ENCODE results near the gene ARL16. TPM values are rescaled to one million over a fixed set of nuclear protein-coding genes. Genes with fewer than 3 reads are reported as not detected.

The ARL16 gene
- total RNA-seq, 1 donor from 2014 or later: 46.3 TPM

DNA sequence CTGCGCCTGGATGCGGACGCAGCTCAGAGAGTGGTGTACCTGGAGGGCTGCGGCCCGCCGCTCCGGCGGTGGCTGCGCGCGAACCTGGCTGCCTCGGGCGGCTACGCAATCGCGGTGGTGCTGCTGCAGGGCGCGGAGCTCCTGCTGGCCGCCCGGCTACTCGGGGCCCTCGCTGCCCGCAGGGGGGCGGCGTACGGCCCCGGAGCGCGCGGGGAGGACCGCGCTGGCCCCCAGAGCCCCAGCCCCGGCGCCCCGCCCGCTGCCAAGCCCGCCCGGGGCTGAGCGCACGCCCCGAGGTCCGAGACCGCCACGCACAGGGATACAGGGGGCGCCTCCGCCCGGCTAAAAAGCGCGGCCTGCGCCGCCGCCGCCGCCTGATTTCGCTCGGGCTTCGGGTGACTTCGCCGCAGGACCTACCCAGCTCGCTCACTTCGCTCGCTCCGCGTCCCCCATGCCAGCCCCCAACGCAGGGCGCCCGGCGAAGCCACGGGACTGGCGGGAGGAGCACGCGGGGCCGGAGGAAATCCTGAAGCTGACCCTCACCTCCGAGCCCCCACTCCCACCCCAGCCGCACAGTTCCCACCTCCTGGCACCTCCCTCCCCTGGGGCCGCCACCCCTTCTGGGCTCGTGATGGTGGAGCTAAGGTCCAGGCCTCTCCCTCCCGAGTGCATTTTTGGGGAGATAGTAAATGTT is 35.4 kb downstream of the ARL16 start:
- TF ChIP-seq, protein P1, sequence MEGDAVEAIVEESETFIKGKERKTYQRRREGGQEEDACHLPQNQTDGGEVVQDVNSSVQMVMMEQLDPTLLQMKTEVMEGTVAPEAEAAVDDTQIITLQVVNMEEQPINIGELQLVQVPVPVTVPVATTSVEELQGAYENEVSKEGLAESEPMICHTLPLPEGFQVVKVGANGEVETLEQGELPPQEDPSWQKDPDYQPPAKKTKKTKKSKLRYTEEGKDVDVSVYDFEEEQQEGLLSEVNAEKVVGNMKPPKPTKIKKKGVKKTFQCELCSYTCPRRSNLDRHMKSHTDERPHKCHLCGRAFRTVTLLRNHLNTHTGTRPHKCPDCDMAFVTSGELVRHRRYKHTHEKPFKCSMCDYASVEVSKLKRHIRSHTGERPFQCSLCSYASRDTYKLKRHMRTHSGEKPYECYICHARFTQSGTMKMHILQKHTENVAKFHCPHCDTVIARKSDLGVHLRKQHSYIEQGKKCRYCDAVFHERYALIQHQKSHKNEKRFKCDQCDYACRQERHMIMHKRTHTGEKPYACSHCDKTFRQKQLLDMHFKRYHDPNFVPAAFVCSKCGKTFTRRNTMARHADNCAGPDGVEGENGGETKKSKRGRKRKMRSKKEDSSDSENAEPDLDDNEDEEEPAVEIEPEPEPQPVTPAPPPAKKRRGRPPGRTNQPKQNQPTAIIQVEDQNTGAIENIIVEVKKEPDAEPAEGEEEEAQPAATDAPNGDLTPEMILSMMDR (IDR thresholded peaks at IDR 0.05): no peak
- H3K36me3 Mint-ChIP-seq (ENCODE audit: unreplicated experiment): no peaks in the 10 kb centered on the region
- no peaks in the 10 kb centered on the region for H3K9me3 Mint-ChIP-seq (ENCODE audit: unreplicated experiment)
- no peak for DNase-seq (ENCODE audit: extremely low spot score, unreplicated experiment)
- H3K27ac Mint-ChIP-seq (ENCODE audit: unreplicated experiment): no peak overlapping the region
- peaks cover 9% of the 10 kb centered on the region for H3K4me1 Mint-ChIP-seq (ENCODE audit: unreplicated experiment)
- no peak overlapping the region for H3K4me3 Mint-ChIP-seq (ENCODE audit: unreplicated experiment)
- H3K27me3 Mint-ChIP-seq (ENCODE audit: unreplicated experiment): no peaks in the 10 kb centered on the region

DNA sequence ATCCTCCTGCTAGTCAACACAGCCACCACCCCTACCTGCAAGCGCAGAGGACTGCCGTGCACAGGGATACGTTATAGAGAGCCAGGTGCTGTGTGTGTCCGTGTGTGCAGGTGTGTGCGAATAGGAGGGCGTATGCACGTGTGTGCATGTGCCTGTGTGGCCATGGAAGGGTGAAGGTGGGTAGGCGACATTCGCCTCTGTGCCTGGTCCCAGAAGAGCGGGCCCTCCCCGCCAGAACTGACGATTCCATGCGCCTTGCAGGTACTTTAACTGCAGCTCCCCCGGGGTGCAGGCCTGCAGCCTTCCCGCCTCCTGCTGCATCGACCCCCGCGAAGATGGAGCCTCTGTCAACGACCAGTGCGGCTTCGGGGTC is 36.0 kb downstream of the ARL16 start:
- Mint-ChIP-seq H3K4me3 (ENCODE audit: unreplicated experiment) (no peak overlapping the region), H3K4me1 (ENCODE audit: unreplicated experiment) (peaks cover 6% of the 10 kb centered on the region), H3K27ac (ENCODE audit: unreplicated experiment) (no peak overlapping the region), H3K36me3 (ENCODE audit: unreplicated experiment) (no peaks in the 10 kb centered on the region), H3K9me3 (ENCODE audit: unreplicated experiment) (no peaks in the 10 kb centered on the region), H3K27me3 (ENCODE audit: unreplicated experiment) (no peaks in the 10 kb centered on the region)
- TF ChIP-seq, protein P1 (IDR thresholded peaks at IDR 0.05): no peak
- DNase-seq (ENCODE audit: extremely low spot score, unreplicated experiment): no peak

DNA sequence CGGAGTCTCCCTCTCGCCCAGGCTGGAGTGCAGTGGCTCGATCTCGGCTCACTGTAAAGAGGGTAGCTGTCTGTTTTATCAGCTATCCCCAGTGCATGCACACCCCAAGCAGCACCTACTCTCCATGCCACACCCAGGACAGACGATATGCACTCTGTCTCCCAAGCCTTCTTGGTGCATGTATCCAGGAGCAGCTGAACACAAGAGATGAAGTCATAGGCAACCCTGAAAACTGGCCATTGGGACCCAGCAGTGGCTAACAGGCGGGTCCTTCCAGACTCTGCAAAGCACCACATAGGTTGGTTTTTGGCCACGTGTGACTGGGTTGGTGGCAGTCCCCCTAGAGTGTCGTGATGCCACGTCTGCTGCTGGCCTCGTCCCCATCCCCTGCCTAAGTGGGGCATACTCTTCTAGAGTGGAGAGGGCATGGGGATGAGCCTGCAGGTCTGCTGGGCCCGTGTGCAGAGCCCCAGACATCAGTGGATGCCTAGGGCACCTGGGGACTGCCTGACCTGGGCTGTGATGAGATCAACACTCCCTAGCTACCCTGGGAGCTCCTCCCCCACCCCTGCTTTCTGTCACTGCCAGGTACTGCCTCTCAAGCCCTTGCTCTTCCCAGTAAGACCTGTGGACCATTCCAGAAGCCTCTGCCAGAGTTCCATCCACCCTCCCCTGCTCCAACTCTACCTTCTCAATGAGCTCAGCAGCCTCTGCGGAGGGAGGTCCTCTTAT is 36.6 kb downstream of the ARL16 start:
- Mint-ChIP-seq H3K9me3 (ENCODE audit: unreplicated experiment) (no peaks in the 10 kb centered on the region), H3K4me1 (ENCODE audit: unreplicated experiment) (peaks cover 4% of the 10 kb centered on the region), H3K27ac (ENCODE audit: unreplicated experiment) (no peak overlapping the region), H3K27me3 (ENCODE audit: unreplicated experiment) (no peaks in the 10 kb centered on the region), H3K4me3 (ENCODE audit: unreplicated experiment) (no peak overlapping the region), H3K36me3 (ENCODE audit: unreplicated experiment) (no peaks in the 10 kb centered on the region)
- TF ChIP-seq, protein P1 (IDR thresholded peaks at IDR 0.05): no peak
- no peak for DNase-seq (ENCODE audit: extremely low spot score, unreplicated experiment)

DNA sequence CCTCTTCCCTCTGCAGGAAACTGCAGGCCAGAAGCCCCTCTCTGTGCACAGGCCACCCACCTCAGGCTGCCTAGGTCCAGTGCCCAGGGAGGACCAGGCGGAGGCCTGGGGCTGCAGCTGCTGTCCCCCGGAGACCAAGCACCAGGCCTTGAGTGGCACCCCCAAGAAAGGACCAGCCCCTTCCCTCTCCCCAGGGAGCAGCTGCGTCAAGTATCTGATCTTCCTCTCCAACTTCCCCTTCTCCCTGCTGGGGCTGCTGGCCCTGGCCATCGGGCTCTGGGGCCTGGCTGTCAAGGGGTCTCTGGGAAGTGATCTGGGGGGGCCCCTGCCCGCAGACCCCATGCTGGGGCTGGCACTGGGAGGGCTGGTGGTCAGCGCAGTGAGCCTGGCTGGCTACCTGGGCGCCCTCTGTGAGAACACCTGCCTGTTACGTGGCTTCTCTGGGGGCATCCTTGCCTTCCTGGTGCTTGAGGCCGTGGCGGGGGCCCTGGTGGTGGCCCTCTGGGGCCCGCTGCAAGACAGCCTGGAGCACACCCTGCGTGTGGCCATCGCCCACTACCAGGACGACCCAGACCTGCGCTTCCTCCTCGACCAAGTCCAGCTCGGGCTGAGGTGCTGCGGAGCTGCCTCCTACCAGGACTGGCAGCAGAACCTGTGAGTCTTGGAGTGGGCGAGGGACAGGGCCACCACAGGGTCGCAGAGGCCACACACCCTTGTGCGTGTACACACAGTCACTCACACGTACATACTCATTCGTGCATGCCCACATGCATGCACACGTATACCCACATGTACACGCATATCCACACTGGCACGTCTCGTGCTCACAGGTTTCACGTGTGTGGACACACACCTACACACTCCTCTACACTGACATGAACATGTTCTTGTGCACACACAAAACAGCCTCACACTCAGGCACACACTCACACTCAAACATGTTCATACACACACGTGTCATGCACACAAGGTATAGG is 38.3 kb downstream of the ARL16 start:
- no peak for DNase-seq (ENCODE audit: extremely low spot score, unreplicated experiment)
- H3K9me3 Mint-ChIP-seq (ENCODE audit: unreplicated experiment): no peaks in the 10 kb centered on the region
- TF ChIP-seq, protein P1 (IDR thresholded peaks at IDR 0.05): no peak
- no peak overlapping the region for H3K27ac Mint-ChIP-seq (ENCODE audit: unreplicated experiment)
- no peaks in the 10 kb centered on the region for H3K27me3 Mint-ChIP-seq (ENCODE audit: unreplicated experiment)
- no peaks in the 10 kb centered on the region for H3K36me3 Mint-ChIP-seq (ENCODE audit: unreplicated experiment)
- peaks cover 4% of the 10 kb centered on the region for H3K4me1 Mint-ChIP-seq (ENCODE audit: unreplicated experiment)
- H3K4me3 Mint-ChIP-seq (ENCODE audit: unreplicated experiment): no peak overlapping the region

Data from osteocyte (in vitro differentiated cells).